GM13976 (cell line): ENCODE results near the gene BRINP3.

Source experiments
- DNase-seq: peaks from one replicate; pipeline ENCODE4 v3.0.0; 2012; ENCODE audit warnings: low spot score
- in situ Hi-C: fragments of 300-500 bp; cut with MboI; formaldehyde crosslinking; loops from one replicate; pipeline ENCODE4 v1.12.0; 2022; ENCODE audit warnings: low sequenced_read_pairs, mixed read lengths, inconsistent platforms; ENCODE audit not compliant: unreplicated experiment
- TF ChIP-seq, protein P1 (sequence below): IDR thresholded peaks from 2 replicates; pipeline ENCODE4 v1.5.1; 2012; ENCODE audit warnings: borderline replicate concordance, mild to moderate bottlenecking; ENCODE audit not compliant: insufficient read depth; ENCODE audit errors: extremely low read depth, missing control alignments, control extremely low read depth

The BRINP3 gene

DNA sequence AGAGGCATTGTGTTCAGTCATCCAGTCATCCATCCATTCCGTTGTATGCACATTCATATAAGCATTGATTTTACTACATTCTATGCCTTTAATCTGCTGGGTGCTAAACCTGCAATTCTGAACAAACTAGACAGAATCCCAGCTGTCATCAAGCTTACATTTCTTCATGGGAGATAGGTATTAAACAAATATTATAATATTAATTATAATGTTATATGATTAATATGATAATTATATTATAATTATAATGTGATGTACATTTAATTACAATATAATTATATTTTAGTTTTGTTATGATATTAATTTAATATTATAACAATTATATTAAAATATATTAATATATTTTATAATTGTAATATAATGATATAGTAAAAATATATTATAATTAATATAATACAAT is 112.4 kb downstream of the BRINP3 start:
- no peak for DNase-seq
- in situ Hi-C loops = no loop called here
- TF ChIP-seq, protein P1, sequence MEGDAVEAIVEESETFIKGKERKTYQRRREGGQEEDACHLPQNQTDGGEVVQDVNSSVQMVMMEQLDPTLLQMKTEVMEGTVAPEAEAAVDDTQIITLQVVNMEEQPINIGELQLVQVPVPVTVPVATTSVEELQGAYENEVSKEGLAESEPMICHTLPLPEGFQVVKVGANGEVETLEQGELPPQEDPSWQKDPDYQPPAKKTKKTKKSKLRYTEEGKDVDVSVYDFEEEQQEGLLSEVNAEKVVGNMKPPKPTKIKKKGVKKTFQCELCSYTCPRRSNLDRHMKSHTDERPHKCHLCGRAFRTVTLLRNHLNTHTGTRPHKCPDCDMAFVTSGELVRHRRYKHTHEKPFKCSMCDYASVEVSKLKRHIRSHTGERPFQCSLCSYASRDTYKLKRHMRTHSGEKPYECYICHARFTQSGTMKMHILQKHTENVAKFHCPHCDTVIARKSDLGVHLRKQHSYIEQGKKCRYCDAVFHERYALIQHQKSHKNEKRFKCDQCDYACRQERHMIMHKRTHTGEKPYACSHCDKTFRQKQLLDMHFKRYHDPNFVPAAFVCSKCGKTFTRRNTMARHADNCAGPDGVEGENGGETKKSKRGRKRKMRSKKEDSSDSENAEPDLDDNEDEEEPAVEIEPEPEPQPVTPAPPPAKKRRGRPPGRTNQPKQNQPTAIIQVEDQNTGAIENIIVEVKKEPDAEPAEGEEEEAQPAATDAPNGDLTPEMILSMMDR = no peak

DNA sequence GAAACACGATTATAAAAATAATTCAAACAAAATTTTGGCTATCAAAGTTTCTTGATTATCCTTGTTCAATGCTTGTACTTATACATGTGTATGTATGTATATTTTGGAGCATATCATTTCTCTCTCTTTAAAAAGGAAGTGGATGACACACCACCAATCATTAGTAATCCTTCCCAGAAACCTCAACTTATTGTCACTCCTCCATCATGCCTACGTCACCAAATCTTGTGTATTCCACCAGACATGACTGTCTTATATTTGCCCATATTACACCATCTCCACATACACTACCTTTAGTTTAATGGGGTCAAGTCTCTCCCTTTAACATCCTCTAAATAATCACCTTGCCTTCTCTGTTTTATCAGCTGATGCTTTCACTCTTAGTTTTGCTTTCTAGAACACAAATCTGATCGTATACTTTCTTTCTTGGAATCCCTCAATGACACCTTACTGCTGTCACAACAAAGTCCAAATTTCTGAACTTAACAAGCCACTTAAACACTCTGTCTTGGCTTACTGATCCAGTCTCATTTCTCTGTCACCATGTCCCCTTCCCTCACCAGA is 124.0 kb downstream of the BRINP3 start:
- TF ChIP-seq, protein P1 = no peak
- DNase-seq = no peak
- in situ Hi-C loops = no loop called here

DNA sequence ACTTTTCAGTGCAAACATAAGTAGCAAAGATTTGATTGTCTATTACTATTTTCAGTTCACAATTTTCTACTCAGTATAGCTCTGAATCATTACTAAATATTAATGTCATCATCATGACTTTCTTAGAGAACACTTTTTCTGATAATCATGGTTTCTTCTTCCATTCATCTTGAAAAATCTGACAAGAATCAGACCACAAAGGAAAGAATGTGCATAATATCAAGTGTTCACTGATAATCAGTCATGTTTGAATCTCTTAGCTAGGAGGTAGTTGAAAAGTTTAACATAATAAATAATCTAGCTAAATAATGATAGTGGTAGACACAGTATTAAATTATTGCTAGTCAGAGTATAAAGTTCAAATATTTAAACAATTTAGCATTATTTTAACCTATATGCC is 133.2 kb downstream of the BRINP3 start:
- in situ Hi-C loops = no loop called here
- TF ChIP-seq, protein P1 = no peak
- DNase-seq = no peak

DNA sequence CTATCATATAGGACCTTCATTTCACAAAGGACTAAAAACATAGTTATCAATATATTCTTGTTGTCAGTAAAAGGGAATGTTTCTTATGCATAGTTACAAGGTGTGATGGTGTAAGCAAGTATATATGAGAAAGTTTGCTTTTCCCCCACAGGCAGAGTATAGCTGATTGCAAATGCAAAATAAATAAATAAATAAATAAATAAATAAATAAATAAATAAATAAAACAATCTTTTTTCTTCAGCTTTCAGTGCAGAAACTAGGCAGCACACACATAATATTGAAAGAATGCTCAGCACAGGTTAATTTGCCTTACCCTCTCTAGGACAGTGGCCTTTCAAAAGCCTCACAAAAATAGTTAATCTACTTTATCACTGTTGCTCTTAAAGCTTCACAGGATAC is 138.8 kb downstream of the BRINP3 start:
- DNase-seq = no peak
- TF ChIP-seq, protein P1 = no peak
- in situ Hi-C loops = no loop called here

DNA sequence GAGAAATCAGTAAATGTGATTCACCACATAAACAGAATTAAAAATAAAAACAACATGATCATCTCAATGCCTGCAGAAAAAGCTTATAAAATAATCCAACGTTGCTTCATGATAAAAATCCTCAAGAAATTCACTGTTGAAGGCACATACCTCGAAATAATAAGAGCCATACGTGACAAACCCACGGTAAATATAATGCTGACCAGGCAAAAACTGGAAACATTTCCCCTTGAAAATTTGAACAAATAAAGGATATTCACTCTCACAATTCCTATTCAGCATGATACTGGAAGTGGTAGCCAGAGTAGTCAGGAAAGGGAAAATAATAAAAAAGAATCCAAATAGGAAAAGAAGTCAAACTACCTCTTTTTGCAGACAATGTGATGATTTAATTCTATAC is 148.8 kb downstream of the BRINP3 start:
- TF ChIP-seq, protein P1 = no peak
- in situ Hi-C loops = no loop called here
- no peak for DNase-seq

DNA sequence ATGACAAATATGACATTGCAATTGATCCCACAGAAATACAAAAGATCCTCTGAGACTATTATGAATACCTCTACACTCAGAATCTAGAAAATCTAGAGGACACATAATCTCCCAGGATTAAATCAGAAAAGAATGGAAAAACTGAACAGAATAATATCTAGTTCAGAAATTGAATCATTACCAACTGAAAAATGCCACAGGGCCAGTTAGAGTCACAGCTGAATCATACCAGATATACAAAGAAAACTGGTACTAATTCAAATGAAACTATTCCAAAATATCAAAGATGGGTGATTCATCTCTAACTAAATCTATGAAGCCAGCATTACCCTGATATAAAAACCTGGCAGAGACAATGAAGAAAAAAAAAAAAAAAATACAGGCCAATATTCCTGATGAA is 149.3 kb downstream of the BRINP3 start:
- TF ChIP-seq, protein P1 = no peak

More for the DNA sequence above, 149.3 kb downstream of the BRINP3 start:
- no peak for DNase-seq
- in situ Hi-C loops = no loop called here
